ENCODE measurements around the gene GPI. TPM values are rescaled to one million over a fixed set of nuclear protein-coding genes. Genes with fewer than 3 reads are reported as not detected.
A peak's percentile ranks its signal among the peaks of the same experiment; 100 is the strongest.
"Not testable (repeated sequence)": the region's sequence is repeated elsewhere in the genome, so short reads cannot be mapped to it uniquely, and the experiment has no call there.

The GPI gene
- total RNA-seq, 1 donor from 2014 or later = 228 TPM

DNA sequence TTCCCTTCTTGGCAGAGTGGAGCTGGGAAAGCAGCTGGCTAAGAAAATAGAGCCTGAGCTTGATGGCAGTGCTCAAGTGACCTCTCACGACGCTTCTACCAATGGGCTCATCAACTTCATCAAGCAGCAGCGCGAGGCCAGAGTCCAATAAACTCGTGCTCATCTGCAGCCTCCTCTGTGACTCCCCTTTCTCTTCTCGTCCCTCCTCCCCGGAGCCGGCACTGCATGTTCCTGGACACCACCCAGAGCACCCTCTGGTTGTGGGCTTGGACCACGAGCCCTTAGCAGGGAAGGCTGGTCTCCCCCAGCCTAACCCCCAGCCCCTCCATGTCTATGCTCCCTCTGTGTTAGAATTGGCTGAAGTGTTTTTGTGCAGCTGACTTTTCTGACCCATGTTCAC is 34.9 kb downstream of the GPI start:
- no peak overlapping the region for H3K27ac Mint-ChIP-seq
- TF ChIP-seq, protein P1, sequence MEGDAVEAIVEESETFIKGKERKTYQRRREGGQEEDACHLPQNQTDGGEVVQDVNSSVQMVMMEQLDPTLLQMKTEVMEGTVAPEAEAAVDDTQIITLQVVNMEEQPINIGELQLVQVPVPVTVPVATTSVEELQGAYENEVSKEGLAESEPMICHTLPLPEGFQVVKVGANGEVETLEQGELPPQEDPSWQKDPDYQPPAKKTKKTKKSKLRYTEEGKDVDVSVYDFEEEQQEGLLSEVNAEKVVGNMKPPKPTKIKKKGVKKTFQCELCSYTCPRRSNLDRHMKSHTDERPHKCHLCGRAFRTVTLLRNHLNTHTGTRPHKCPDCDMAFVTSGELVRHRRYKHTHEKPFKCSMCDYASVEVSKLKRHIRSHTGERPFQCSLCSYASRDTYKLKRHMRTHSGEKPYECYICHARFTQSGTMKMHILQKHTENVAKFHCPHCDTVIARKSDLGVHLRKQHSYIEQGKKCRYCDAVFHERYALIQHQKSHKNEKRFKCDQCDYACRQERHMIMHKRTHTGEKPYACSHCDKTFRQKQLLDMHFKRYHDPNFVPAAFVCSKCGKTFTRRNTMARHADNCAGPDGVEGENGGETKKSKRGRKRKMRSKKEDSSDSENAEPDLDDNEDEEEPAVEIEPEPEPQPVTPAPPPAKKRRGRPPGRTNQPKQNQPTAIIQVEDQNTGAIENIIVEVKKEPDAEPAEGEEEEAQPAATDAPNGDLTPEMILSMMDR (IDR thresholded peaks at IDR 0.05; ENCODE audit: unreplicated experiment) = no peak
- peaks cover 2% of the 10 kb centered on the region for H3K4me1 Mint-ChIP-seq
- peaks cover 16% of the 10 kb centered on the region for H3K36me3 Mint-ChIP-seq
- H3K9me3 Mint-ChIP-seq = no peaks in the 10 kb centered on the region
- H3K27me3 Mint-ChIP-seq (ENCODE audit: low read depth) = no peaks in the 10 kb centered on the region
- H3K4me3 Mint-ChIP-seq = no peak overlapping the region
- DNase-seq (ENCODE audit: low spot score in 2 of 2, unreplicated experiment in 2 of 2) = no peak

DNA sequence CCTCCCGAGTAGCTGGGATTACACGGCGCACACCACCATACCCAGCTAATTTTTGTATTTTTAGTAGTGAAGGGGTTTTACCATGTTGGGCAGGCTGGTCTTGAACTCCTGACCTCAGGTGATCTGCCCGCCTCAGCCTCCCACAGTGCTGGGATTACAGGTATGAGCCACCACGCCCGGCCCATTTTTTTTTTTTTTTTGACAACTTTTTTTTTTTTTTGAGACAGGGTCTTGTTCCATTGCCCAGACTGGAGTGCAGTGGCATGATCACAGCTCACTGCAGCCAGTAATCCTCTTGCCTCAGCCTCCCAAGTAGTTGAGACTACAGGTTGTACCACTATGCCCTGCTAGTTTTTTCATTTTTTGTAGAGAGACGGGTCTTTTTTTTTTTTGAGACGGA is 35.8 kb downstream of the GPI start:
- not testable (repeated sequence) for H3K9me3 Mint-ChIP-seq; H3K27ac Mint-ChIP-seq; H3K4me3 Mint-ChIP-seq; H3K4me1 Mint-ChIP-seq; DNase-seq (ENCODE audit: low spot score in 2 of 2, unreplicated experiment in 2 of 2); H3K27me3 Mint-ChIP-seq (ENCODE audit: low read depth)
- H3K36me3 Mint-ChIP-seq = peaks cover 13% of the 10 kb centered on the region

DNA sequence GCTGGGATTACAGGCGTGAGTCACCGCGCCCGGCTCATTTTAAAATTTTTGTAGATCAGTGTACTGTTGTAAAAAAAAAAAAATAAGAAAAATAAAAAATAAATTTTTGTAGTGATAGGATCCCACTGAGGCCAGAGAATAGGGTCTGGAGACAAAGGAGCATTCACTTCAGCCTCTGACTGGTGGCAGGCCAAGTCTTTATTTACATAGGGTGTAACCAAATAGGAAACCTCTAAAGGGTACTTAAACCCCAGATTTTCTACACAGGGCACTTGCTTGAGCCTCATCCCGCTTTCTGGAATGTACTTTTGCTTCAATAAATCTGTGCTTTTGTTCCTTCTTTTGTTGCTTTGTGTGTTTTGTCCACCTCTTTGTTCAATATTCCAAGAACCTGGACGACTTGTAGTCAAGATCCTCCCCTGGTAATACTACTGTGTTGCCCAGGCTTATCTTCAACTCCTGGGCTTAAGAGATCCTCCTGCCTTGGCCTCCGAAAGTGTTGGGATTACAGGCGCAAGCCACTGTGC is 37.1 kb downstream of the GPI start:
- Mint-ChIP-seq H3K36me3 (peaks cover 11% of the 10 kb centered on the region), H3K4me3 (no peak overlapping the region), H3K27ac (peak overlapping the region; percentile 37)

DNA sequence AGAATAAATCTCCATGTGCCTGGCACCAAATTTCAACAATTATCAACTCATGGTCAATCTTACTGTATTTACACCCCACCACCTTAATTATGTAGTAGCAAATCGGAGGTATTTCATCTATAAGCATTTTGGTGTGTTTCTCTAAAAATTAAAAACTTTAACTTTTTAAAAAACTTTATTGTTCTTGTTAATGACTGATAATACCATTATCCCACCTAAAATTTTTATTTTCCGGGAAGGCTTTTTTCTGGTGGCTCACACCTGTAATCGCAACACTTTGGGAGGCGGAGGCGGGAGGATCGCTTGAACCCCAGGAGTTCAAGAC is 38.8 kb downstream of the GPI start:
- no peaks in the 10 kb centered on the region for H3K9me3 Mint-ChIP-seq
- TF ChIP-seq, protein P1 (IDR thresholded peaks at IDR 0.05; ENCODE audit: unreplicated experiment) = no peak
- DNase-seq (ENCODE audit: low spot score in 2 of 2, unreplicated experiment in 2 of 2) = no peak
- H3K36me3 Mint-ChIP-seq = peaks cover 12% of the 10 kb centered on the region
- peaks cover 3% of the 10 kb centered on the region for H3K4me1 Mint-ChIP-seq
- H3K27me3 Mint-ChIP-seq (ENCODE audit: low read depth) = no peaks in the 10 kb centered on the region
- H3K4me3 Mint-ChIP-seq = peak overlapping the region; percentile 92
- peak overlapping the region; percentile 56 for H3K27ac Mint-ChIP-seq

More for the DNA sequence above, 37.1 kb downstream of the GPI start:
- H3K27me3 Mint-ChIP-seq (ENCODE audit: low read depth) = no peaks in the 10 kb centered on the region
- TF ChIP-seq, protein P1 (IDR thresholded peaks at IDR 0.05; ENCODE audit: unreplicated experiment) = no peak
- H3K9me3 Mint-ChIP-seq = no peaks in the 10 kb centered on the region
- no peak for DNase-seq (ENCODE audit: low spot score in 2 of 2, unreplicated experiment in 2 of 2)
- H3K4me1 Mint-ChIP-seq = peaks cover 3% of the 10 kb centered on the region

DNA sequence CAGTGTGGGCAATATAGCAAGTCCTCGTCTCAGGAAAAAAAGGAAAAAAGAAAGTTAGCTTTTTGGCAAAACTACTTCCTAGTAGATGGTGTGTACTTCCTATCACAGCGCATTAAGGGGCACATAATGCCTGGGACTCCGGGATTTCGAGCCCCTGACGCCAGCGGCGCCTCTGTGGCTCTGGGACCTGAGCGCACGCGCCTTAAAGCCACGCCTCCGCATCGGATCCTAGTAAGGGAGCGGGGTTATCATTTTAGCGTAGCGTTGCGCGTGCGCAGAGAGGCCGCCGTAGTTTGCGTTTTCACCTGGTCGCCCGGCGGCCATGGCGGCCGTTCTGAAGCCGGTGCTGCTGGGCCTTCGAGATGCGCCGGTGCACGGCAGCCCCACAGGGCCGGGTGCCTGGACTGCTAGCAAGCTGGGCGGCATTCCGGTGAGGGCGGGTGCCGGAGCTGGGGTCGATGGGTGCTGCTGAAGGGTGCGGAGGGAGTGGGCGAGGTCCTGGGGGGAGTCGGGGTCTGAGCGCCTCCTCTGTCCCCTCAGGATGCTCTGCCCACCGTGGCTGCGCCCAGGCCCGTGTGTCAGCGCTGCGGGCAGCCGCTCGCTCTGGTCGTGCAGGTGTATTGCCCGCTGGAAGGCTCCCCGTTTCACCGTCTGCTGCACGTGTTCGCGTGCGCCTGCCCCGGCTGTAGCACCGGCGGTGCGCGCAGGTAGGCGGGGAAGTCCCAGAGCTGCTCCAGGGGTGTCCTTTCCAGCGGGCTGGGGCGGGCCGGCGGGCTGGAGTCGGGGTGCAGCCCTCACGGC is 39.3 kb downstream of the GPI start, which contains the start of gene PDCD2L:
Gene PDCD2L, plus strand, starts transcription at position 291 of the 801 bp plus-strand sequence. Its CDS starts 32 bp downstream, at position 323.
- peaks cover 3% of the 10 kb centered on the region for H3K4me1 Mint-ChIP-seq
- H3K4me3 Mint-ChIP-seq = peak within 1 kb of the TSS; percentile 92
- TF ChIP-seq, protein P1 (IDR thresholded peaks at IDR 0.05; ENCODE audit: unreplicated experiment) = no peak
- peaks cover 15% of the 10 kb centered on the region for H3K36me3 Mint-ChIP-seq
- DNase-seq (ENCODE audit: low spot score in 2 of 2, unreplicated experiment in 2 of 2) = peak; percentile 83 to 93
- no peaks in the 10 kb centered on the region for H3K27me3 Mint-ChIP-seq (ENCODE audit: low read depth)
- H3K9me3 Mint-ChIP-seq = no peaks in the 10 kb centered on the region
- H3K27ac Mint-ChIP-seq = peak within 1 kb of the TSS; percentile 75

DNA sequence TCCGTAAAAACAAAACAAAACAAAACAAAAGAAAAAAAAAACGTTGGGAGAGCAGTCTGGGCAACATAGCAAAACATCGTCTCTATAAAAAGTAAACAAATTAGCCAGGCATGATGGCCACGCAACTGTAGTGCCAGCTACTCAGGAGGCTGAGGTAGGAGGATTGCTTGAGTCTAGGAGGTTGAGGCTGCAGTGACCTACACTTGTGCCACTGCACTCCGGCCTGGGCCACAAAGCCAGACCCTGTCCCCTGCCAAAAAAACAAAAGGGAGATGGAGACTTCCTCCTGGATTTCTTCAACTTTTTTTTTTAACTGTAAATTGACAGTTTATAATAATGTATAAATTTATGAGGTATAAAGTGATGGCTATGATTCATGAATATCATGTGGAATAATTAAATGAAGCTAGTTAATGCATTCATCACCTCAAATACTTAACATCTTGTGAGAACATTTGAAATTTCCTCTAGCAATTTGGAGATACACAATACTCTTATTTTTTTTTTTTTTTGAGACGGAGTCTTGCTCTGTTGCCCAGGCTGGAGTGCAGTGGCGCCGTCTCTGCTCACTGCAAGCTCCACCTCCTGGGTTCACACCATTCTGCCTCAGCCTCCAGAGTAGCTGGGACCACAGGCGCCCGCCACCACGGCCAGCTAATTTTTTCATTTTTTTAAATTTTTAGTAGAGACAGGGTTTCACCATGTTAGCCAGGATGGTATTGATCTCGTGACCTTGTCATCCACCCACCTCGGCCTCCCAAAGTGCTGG is 41.1 kb downstream of the GPI start:
- no peak for DNase-seq (ENCODE audit: low spot score in 2 of 2, unreplicated experiment in 2 of 2)
- Mint-ChIP-seq H3K4me3 (peak overlapping the region; percentile 38), H3K36me3 (peaks cover 14% of the 10 kb centered on the region), H3K4me1 (peaks cover 3% of the 10 kb centered on the region), H3K27ac (no peak overlapping the region), H3K9me3 (no peaks in the 10 kb centered on the region), H3K27me3 (ENCODE audit: low read depth) (no peaks in the 10 kb centered on the region)
- TF ChIP-seq, protein P1 (IDR thresholded peaks at IDR 0.05; ENCODE audit: unreplicated experiment) = no peak

Data from mesothelial cell of epicardium (in vitro differentiated cells).